Measurements from ENCODE around the gene BIN1. TPM values are rescaled to one million over a fixed set of nuclear protein-coding genes. Genes with fewer than 3 reads are reported as not detected.

The BIN1 gene
- total RNA-seq, 1 donor from 2014 or later, result 58.2 TPM

GRCh38 chr2:127025359-127026166 is 81.4 kb downstream of the BIN1 start:
- DNase-seq (ENCODE audit: low read depth, low spot score), result no peak

GRCh38 chr2:127024769-127025358 is 82.1 kb downstream of the BIN1 start:
- no peak for DNase-seq (ENCODE audit: low read depth, low spot score)

GRCh38 chr2:127023504-127023903 is 83.5 kb downstream of the BIN1 start:
- no peak for DNase-seq (ENCODE audit: low read depth, low spot score)

GRCh38 chr2:127022817-127023216 is 84.1 kb downstream of the BIN1 start:
- no peak for DNase-seq (ENCODE audit: low read depth, low spot score)

- no peak for DNase-seq (ENCODE audit: low read depth, low spot score)
These were observed 86.4 kb downstream of the BIN1 start for GRCh38 chr2:127020536-127020935.

- DNase-seq (ENCODE audit: low read depth, low spot score), result no peak
These were observed 89.4 kb downstream of the BIN1 start for GRCh38 chr2:127017548-127017947.

DNA sequence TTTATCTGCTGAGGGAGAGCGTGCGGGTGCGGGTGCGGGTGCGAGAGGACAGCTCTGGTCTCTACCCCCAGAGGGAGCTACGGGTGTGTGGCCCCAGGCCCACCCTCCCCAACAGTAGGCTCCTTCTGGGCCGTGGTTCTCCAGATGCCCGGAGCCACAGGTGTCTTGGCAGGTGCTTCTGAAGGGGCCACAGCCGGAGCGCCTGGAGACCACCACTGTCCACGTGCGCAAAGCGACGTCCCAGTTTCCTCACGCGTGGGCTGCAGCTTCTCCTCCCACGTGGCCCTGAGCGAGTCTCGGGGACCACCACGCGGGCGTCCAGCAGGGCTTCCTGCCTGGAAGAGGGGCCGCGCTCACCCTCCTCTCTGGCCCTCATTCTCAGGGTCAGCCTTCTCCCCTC is 90.6 kb downstream of the BIN1 start:
- DNase-seq (ENCODE audit: low read depth, low spot score), result no peak

- DNase-seq (ENCODE audit: low read depth, low spot score), result no peak
These were observed 91.6 kb downstream of the BIN1 start for GRCh38 chr2:127015106-127015910.

- DNase-seq (ENCODE audit: low read depth, low spot score), result no peak
These were observed 92.3 kb downstream of the BIN1 start for GRCh38 chr2:127014630-127015029.

DNA sequence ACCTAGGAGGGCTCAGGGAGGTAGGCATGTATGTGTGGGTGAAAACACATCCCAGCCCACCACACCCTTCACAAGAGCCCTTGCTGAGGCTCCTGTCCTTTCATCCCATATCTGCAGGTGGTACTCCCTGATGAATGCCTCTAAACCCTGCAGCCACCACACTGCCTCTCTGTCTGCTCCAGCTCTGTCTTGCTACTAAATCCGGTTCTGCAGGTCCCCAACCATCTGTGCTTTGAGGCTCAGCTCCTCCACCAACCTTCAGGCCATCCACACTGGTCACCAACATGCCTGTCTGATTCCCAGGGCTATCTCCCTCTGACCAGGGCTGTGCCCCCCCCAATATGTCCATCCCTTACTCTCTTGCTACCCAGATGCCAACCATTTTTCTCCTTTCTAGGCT is 92.7 kb downstream of the BIN1 start:
- no peak for DNase-seq (ENCODE audit: low read depth, low spot score)

DNA sequence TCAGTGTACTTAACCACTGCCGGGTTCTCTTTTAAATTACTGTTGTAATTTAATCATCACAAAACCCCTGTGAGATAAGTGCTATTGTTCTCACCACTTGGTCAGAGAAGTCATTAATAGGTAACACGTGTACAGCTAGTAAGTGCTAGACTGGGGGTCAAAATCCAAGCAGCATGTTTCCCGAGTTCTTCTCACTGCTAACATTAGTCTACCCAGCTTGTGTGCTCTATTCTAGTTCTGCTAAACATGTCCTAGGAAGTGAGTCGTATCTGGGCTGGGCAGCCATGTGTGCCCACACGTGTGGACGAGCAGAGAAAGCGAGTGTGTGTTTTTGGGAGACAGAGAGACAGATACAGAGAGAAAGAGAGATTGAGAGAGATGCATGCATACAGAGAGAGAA is 94.1 kb downstream of the BIN1 start:
- no peak for DNase-seq (ENCODE audit: low read depth, low spot score)

GRCh38 chr2:127012215-127012614 is 94.7 kb downstream of the BIN1 start:
- DNase-seq (ENCODE audit: low read depth, low spot score), result no peak

DNA sequence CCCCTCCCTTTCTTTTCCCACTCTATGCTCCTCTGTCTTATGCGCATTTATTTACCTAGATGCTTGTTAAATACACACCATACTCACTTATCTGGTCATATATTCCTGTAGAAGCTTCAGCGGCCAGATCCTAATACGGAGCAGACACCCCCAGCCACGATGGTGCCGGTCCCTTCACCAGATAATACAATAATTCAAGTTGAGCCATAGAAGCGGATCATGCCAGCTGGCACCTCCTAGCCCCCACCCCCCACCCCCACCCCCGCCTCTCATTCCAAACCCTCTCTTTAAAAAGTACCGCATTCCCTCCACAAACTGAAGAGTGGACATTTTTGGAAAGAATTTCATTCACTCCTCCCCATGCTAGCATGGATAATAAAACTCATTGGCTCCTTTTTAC is 95.2 kb downstream of the BIN1 start:
- no peak for DNase-seq (ENCODE audit: low read depth, low spot score)

- DNase-seq (ENCODE audit: low read depth, low spot score), result no peak
These were observed 95.7 kb downstream of the BIN1 start for GRCh38 chr2:127011231-127011661.

GRCh38 chr2:127008265-127009015 is 98.5 kb downstream of the BIN1 start:
- DNase-seq (ENCODE audit: low read depth, low spot score), result no peak

DNA sequence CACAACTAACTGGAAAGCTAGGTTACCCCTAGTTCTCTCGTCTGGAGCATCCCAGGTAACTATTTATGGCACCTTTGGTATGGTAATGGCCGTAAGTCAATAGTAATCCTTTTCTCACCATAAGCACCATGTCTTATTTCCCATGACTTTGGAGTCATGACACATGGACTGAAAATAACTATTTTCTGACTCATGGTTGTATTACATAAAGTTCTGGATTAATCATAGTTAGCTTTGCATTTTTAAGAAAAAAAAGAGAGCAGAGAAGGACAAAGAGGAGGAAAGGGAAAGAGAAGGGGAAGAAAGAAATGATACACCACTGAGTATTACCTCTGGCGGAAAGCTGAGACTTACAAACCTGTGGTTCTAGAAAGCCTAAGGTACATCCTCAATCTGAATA is 99.3 kb downstream of the BIN1 start:
- DNase-seq (ENCODE audit: low read depth, low spot score), result no peak

GRCh38 chr2:127006962-127007361 is 100.0 kb downstream of the BIN1 start:
- DNase-seq (ENCODE audit: low read depth, low spot score), result no peak

GRCh38 chr2:127004893-127005600 is 101.9 kb downstream of the BIN1 start:
- DNase-seq (ENCODE audit: low read depth, low spot score), result no peak

- DNase-seq (ENCODE audit: low read depth, low spot score), result no peak
These were observed 103.7 kb downstream of the BIN1 start for GRCh38 chr2:127003070-127003800.

DNA sequence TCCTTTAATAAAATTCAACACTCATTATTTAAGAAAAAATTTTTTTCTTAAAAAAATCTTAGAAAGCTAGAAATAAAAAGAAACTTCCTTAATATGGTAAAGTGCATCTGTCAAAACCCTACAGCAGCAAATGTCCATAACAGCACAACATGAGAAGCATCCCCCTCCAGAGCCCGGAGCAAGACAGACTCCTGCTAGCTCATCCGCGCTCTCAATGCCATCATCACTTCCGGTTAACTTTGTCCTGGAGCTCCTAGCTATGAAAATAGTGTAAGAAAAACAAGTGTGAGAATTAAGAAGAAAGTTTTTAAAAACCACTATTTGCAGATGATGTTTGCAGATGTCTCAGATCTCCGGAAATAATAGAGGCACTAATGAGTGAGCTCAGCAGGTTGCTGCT is 105.2 kb downstream of the BIN1 start:
- no peak for DNase-seq (ENCODE audit: low read depth, low spot score)
